RPMI8226 (cell line): Measurements from ENCODE around the gene ATP1B3.
"Not testable (repeated sequence)": the region's sequence is repeated elsewhere in the genome, so short reads cannot be mapped to it uniquely, and the experiment has no call there.

Experiments
- DNase-seq: peaks from one replicate; pipeline ENCODE4 v3.0.0-alpha.2; 2015

The ATP1B3 gene

DNA sequence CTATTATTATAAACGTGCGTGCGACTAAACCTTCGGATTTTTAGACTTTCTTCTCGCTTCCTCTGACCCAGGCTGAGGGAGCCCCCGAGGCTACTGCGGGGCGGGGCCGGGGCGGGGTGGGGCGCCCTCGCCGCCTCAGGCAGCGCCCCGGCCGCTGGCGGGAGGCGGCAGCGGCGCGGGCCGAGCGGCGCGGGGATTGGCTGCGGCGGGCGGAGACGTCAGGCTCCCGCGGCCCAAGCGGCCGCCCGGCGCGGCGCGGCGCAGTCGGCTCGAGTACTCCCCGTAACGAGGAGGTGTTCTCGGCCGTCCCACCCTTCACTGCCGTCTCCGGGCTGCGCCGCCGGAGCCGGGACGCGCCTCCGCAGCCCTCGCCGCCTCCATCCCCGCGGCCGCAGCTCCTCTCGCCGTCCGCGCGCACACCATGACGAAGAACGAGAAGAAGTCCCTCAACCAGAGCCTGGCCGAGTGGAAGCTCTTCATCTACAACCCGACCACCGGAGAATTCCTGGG is at the start of gene ATP1B3:
ATP1B3 (plus strand) TSS at position 263 of the 510 bp plus-strand sequence; CDS start at position 422, 159 bp downstream.
- peak; percentile 91 for DNase-seq

DNA sequence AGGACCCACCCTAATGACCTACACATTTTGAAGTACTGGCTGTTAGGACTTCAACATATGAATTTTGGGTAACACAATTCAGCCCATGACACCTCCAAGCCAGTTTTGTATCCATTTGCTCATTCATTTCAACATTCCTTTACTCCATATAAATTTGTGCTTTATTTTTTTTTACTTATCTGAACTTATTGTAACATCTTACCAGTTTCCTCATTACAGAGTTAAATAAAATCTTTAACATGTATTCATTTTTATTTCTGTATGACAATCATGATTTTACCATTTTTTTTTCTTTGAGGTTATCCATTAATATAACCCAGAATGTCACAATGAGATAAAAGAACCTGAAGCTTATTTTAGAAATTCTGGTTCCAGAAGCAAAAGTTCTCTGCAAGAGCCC is 48.0 kb upstream of the ATP1B3 start:
- no peak for DNase-seq

DNA sequence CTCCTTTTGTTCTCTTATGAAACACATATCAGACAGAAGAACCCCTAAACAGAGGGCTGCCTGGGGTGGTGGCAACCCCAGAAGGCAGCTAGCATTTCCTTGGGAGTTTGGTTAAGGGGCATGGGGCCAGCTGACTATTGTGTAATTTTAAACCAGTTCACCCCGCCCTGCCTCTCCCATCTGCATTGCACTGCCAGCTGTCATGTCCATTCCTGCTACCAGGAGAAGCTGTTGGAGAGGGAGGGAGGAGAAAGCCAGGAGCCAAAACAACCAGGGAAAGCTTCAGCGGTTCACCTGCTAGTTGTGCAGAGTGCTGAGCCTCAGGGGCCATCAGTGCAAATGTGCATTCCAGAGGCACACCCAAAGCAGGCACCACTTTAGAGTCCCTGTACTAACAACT is 47.6 kb upstream of the ATP1B3 start:
- no peak for DNase-seq

DNA sequence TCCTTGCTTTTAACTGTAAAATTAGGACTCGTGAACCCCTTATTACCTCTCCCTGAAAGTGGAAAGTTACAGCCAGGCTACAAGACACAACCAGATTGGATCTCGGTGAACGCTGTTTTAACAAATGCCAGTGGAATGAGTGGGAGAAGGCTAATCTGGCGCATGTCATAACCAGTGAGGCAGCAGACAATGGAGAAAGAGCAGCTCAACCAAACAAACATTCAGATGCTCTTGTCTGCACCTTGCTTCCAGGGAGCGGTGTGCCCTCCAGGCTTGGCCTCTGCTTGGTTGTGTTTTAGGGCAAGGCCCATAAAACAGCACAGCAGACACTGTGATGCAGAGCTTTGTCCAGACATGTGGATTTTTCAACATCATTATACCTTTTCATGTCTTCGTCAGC is 45.9 kb upstream of the ATP1B3 start:
- DNase-seq = no peak

GRCh38 chr3:141834292-141834691 is 42.2 kb upstream of the ATP1B3 start:
- DNase-seq = no peak

DNA sequence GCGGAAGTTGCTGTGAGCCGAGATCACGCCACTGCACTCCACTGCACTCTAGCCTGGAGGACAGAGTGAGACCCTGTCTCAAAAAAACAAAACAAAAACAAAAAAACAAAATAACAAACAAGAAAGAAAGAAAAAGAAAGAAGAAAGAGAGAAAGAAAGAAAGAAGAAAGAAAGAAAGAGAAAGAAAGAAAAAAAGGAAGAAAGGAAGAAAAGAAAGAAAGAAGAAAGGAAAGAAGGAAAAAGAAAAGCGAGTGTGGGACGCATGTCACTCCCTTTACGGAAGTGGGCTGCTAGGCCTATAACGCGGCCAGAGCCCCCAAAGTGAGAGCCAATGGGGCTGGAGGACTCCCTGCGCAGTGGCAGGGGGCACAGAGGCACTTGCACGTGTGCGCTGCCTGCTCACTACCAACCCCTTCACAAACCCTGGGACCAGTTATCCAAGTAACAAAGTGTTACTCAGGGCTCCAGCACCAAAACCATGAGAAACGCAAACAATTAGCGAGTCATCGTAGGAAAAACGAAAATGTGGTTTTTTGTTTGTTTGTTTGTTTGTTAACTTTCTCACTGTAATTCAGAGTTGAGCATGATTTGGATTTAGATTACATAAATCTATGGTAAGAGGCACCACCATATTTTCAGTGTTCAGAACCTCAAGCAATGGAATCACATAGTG is 40.8 kb upstream of the ATP1B3 start:
- DNase-seq = no peak

DNA sequence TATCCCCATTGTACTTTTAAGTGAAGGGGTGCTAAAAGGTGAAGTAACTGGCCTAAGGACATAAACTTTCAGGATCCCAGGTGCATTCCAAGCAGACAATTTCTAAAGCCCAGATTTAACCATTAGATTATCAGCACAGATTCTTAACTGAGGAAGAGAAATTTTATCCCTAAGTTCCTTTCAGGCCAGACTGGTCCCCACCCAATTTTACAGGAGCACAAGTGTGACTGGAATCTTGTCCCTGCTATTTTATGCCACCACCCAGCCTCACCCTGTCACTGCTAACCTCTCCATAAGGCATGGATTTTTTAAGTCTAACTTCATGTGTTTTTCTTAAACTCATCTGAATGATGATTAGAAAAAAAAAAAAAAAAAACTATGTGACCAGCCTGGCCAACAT is 37.1 kb upstream of the ATP1B3 start:
- DNase-seq = no peak

DNA sequence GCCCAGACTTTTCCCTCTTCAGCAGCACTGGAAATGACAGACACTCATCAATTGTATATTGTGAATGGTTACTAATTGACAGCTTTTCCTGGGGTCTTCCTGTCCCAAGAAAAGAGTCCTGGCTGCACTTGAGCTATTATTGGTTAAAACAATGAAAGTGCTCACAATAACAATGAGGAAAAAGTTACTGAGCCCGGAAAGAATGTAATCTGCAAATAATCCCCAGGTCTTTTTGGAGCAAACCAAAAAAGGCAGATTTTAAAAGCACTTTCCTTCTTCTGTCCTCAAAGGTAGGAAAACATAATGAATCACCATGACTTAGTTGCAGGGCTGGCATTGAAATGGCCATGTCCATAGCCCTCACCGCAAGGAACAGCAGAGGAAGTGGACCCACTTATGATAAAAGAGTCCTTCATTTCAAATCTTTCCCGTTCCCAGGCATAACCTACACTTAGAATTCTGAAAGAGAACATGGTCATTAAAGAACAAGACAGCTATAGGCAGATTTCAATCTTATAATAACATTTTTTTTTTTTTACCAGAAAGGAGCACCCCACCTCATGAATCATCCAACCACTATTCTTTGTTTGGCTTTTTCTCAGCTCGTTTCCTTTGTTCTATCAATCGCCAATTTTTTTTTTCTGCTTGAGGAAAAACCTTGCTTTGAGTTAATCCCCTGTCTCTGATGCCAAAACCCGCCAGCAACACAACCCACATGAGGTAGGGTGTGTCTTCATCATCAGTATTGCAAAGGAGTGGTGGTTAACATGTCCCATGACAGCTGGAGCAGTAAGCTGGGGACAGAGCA is 35.5 kb upstream of the ATP1B3 start:
- no peak for DNase-seq

DNA sequence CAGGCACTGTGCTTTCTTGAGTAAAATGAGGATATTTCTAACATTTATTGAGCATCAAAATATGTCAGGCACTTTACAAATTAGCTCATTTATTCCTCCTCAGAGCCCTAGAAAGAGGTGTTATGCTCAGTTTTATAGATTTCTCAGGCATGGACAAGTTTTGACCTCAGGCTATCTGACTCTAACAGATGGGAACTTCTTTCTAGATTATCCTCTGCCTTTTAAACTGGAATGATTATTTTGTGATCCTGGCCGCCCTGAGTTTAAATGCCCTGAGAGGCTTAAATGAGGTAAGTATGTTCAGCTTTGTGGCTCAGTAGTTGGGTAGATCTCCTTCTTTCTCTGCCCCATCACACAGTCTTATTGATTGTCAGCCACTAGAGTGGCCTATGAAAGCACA is 32.3 kb upstream of the ATP1B3 start:
- no peak for DNase-seq

DNA sequence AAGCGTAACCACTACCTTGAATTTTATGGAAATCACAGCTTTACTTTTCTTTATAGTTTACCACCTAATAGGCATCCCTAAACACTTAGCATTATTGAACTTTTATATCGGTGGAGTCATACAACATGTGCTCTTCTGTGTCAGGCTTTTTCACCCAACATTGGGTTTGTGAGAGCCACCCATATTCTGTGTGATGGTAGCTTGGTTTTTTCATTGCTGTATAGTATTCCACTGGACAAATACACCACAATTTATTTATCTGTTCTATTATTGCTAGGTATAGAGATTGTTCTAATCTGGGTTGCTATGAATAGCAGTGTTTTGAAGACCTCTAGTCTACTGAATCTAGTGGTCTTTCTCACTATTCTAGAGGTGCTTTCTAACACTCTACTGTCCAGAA is 31.6 kb upstream of the ATP1B3 start:
- DNase-seq = no peak

DNA sequence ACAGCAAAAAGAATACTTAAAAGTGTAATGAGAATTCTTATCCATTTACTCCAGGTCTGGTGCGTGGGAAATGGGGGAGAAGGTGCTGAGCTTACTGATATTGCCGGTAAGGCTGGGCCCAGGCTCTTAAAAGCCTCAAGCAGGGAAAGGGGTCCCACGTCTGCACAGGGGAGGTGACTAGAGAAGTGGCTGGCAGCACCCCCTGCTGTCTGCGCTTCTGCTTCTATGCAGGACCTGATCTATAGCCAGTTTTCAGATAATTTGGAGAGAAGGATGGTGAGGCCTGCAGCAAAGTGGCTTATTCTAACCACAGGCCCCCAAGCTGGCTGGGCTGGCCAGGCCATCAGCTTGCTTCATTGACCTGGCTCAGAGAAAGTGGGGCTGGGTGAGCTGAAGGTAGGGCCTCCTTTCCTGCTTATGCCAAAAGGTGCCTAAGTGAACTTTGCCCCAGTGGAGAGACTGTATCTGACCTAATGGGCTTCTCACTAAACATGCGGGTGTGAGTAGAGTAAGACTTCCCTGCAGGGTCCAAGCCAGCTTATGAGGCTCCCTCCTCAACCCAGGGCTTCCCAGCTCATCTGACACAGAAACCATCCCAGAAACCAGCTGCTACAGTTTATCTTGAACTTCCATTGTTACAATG is 30.9 kb upstream of the ATP1B3 start:
- no peak for DNase-seq

- DNase-seq = no peak
These were observed 30.4 kb upstream of the ATP1B3 start for GRCh38 chr3:141846050-141846433.

- DNase-seq = not testable (repeated sequence)
These were observed 28.2 kb upstream of the ATP1B3 start for GRCh38 chr3:141848159-141848748.

DNA sequence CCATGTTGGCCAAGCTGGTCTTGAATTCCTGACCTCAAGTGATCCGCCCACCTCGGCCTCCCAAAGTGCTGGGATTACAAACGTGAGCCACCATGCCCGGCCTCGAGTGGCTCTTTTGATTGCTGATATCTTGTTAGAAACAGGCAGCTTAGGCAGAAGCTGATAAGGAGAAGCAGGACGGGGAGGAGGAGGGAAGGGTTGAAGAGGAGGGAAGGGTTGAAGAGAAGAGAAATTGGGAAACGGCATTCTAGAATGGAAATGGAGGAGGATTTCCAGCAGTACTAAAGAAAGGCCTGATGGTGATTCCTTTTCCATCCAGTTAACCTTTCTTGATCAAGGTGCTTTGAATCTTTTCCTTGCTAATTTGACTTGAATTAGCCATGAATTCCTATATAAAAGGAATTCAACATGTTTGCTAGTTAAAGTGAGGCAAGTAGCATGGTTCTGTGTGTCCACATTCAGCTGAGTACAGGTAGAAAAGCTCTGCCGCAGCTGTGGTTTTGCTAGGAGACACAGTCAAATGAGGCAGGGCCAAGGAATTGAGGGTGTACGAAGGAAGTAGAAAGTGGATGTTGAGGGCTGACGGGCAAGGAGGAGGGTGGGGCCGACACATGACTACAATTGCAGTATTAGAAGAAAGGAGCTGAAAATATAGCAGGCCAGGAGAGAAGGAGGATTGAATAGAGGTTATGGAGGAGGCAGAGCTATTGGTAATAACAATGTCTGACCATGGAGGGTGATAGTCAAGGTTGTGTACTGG is 27.2 kb upstream of the ATP1B3 start:
- DNase-seq = no peak

- DNase-seq = no peak
These were observed 25.0 kb upstream of the ATP1B3 start for GRCh38 chr3:141851411-141851810.

GRCh38 chr3:141853081-141853601 is 23.3 kb upstream of the ATP1B3 start:
- no peak for DNase-seq

DNA sequence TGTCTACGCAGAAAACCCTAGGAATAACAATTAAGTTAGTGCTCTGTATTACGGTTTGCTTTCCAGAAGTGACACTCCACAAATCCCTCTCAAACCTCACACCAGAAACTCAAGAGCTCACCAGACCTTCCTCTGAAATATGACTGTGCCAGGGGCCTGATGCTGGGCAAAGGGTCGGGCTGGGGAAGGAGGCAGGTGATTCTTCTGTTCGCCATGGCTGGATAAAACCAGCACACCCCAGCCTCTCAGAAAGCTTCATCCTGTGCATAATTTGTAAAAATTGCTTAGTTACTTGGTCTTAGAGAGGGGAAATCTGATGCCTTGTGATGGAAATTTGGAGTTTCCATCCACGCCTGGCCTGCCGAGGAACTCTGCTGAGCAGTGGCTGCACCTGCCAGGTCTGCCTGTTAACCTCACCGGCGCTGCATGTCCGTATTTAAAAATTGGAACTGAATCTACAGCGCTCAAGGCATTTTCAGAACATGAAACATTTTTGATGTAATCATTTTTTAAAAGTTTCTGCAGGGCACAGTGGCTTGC is 22.7 kb upstream of the ATP1B3 start:
- no peak for DNase-seq

DNA sequence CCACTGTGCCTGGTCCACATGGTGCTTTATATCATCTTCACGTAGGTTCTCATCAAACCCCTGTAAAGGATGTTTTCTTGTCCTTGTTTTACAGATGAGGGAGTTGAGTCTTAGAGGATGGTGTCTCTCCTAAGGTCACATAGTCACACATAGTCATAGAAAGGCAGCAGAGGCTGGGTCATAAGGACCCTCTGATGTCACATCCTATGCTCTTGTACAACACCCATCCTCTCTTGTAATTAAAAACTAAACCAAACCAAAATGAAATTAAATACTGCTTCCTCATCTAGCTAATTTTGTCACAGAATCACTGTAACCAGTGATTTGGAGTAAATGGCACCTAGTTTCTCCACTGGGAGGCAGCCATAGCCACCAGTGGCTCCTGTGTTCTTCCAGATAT is 21.8 kb upstream of the ATP1B3 start:
- no peak for DNase-seq

DNA sequence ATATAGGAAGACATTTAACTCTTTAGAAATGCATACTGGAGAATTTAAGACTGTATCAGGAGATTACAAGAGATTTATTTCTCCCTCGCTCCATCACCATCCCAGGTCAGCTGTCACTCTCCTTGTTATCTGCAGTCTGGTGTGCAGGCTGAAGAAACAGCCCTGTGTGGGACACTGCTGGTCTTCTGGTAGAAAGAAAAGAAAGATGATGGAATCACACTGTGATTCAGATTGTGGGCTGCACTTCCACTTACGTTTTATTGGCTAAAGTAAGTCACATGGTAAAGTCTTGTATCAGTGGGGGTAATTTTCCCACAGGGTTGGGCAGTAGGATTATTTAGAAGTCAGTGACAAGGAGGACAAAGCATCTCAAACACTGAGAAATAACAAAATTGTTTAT is 18.1 kb upstream of the ATP1B3 start:
- no peak for DNase-seq

DNA sequence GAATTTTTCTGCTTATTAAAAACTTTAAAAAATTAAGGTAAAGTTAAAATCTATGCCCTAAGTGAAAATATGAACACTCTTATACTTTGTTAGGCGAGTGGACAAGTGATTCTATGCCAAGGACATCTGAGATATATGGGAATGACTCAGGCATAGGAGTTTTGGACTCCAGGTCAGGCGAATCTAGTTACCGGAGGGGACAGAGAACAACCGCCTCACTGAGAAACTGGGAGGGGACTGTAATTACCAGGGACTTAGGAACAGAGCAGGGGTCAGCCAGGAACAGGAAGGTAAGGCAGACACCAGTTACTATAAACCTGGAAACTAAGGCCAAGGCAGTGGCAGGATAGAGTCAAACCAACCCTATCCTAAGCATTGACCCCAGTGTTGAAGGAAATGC is 16.8 kb upstream of the ATP1B3 start:
- no peak for DNase-seq

DNA sequence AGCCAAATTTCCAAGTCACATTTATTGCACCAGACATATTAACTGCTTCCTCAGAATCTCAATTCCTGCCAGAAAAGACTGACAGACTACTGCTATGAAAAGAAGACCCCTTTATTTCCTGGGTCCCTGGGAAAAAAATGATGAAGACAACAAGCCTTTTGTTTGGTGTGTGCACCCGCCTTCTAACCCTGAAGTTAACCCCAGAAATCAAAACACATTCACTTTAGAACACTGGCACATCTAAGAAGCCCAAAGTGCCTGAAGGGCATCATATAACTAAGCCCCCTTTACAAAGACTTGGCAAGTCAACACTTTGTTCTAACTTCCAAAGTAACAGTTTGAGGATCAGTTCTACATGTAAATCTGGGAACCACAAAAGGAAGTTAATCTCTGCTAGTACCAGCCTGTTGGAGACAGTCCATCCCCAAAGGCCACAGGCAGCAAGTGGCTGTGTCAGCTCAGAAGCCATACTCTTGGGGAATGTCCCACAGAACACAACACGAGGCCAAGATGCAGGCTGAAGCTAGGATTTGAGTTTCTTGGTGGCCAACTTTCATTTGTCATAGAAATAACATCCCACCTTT is 16.3 kb upstream of the ATP1B3 start:
- DNase-seq = no peak
